Heart left ventricle (tissue), 16 donors: ENCODE measurements around the gene ASPDH. TPM values are rescaled to one million over a fixed set of nuclear protein-coding genes. Genes with fewer than 3 reads are reported as not detected.

Experiments
- ATAC-seq, 4 donors: fragments of 200-7000 bp; cut with Tn5 transposase; one replicate each; pipeline ENCODE4 v1.9.1; 2020 to 2022; ENCODE audit warnings: moderate library complexity in 4 of 4, mild to moderate bottlenecking in 3 of 4, moderate number of reproducible peaks in 1 of 4
- DNase-seq, 5 donors: peaks; one replicate each; pipeline ENCODE4 v3.0.0-alpha.2; 2020
- H3K27ac ChIP-seq, 12 donors: fragments of 200-600 bp; sonication (generic) in 4 of 12; one replicate each; pipeline versions ENCODE4 v1.5.0 to v1.8.0; 2016 to 2022; ENCODE audit warnings: mild to moderate bottlenecking in 2 of 12
- H3K27me3 ChIP-seq, 9 donors: fragments of 200-600 bp; sonication (generic) in 2 of 9; one replicate each; pipeline versions ENCODE4 v1.5.1 to v1.8.0; 2016 to 2022; ENCODE audit warnings: mild to moderate bottlenecking in 3 of 9
- H3K36me3 ChIP-seq, 9 donors: fragments of 200-600 bp; sonication (generic) in 2 of 9; one replicate each; pipeline versions ENCODE4 v1.5.0 to v1.8.0; 2018 to 2022; ENCODE audit warnings: mild to moderate bottlenecking in 2 of 9
- H3K4me1 ChIP-seq, 12 donors: fragments of 200-600 bp; sonication (generic) in 4 of 12; one replicate each; pipeline versions ENCODE4 v1.5.0 to v1.8.0; 2016 to 2022; ENCODE audit warnings: mild to moderate bottlenecking in 3 of 12
- H3K4me3 ChIP-seq, 12 donors: fragments of 200-600 bp; sonication (generic) in 4 of 12; one replicate each; pipeline versions ENCODE4 v1.5.0 to v1.8.0; 2017 to 2022; ENCODE audit warnings: mild to moderate bottlenecking in 9 of 12, moderate library complexity in 4 of 12
- H3K9me3 ChIP-seq, 12 donors: fragments of 200-600 bp; sonication (generic) in 4 of 12; one replicate each; pipeline versions ENCODE4 v1.5.0 to v1.8.0; 2016 to 2022; ENCODE audit warnings: mild to moderate bottlenecking in 1 of 12
- POLR2A ChIP-seq, 2 donors: fragments of 450-650 bp; IDR thresholded peaks; one replicate each; pipeline ENCODE4 v1.6.1; 2017; ENCODE audit warnings: antibody characterized with exemption in 2 of 2, mild to moderate bottlenecking in 2 of 2, moderate library complexity in 2 of 2
- WGBS, 4 donors: extraction: QIAGEN DNeasy Blood & Tissue Kit in 2 of 4; methylation state at CpG; one replicate each; pipeline versions ENCODE4 v1.1.5 to v1.1.7; 2013 to 2018; 5-methylcytosine and 5-hydroxymethylcytosine counted together
- intact Hi-C, 10 donors: fragments of 100-400 bp; cut with DNase I; formaldehyde crosslinking; loops; one replicate each; pipeline versions ENCODE4 v1.11.1 to v1.14.2; 2022
- polyA plus RNA-seq, 2 donors: library from polyadenylated mRNA; stranded (reverse); fragments of 200-250 nt; gene quantifications; one replicate each; pipeline ENCODE4 v1.2.3, GENCODE V29; 2013
- total RNA-seq, 9 donors: library from RNA; depleted of rRNA in 2 of 9; stranded (reverse); fragments of >200 nt in 2 of 9; fragmentation: NEBNext Ultra II Directional in 3 of 9; extraction: Animal tissue kit (Norgen Biotek cat#: 25700) in 3 of 9; gene quantifications; one replicate each; pipeline versions ENCODE4 v1.1.0 to v1.2.4, GENCODE V29; 2016 to 2023
- TF ChIP-seq, protein P1 (sequence below), 12 donors: fragments of 200-600 bp; sonication (generic) in 4 of 12; IDR thresholded peaks; one replicate each; pipeline versions ENCODE4 v1.5.0 to v1.8.0; 2018 to 2022; ENCODE audit warnings: antibody characterized with exemption in 12 of 12, mild to moderate bottlenecking in 5 of 12
- donor health status: ischemic (EF 13 %, LVEDD 7.1; RV severe dilation, severe dysfunction).
- donor health status: healthy with polysubstance abuse.
- donor health status: DM: no; HTN: yes; CAD: no.
- donor health status: DM: no; HTN: no; CAD: no.
- donor health status: ischemic (EF 25% LVEDD 6.9; RV normal size, moderate dysfunction).
- donor health status: ischemic (EF 25% LVEDD 5.7; RV mildly dilated, moderate dysfunction).
- donor health status: healthy.
- donor health status: DM: yes; HTN: yes; CAD: no.
- donor health status: ischemic (EF 35%, LVEDD 5.7; RV mildly dilated, moderate dysfunction).
- donor health status: nonischemic (EF 11% LVEDD 7.7; RV severe dilation, severe dysfunction).
- donor health status: DM: yes; HTN: yes; CAD: no.
- donor health status: PGD.
- donor health status: ischemic (EF 29% LVEDD 5.4; RV normal size, mild dysfunction).
- donor health status: nonischemic (EF 23%, LVEDD 6.1; RV moderate dilation, normal function).

Gene ASPDH
- total and polyA plus RNA-seq, 11 donors = not detected

- peaks cover 0 to 59% (median 44%) of the 10 kb centered on the region in 9 donors for H3K36me3 ChIP-seq
- no peaks in the 10 kb centered on the region for H3K9me3 ChIP-seq
- H3K27ac ChIP-seq = no peak overlapping the region
- peaks cover 7 to 30% (median 14%) of the 10 kb centered on the region in 12 donors for H3K4me1 ChIP-seq
- ATAC-seq (no peak), DNase-seq (peak in 1 of 5 donors; percentile 46)
- intact Hi-C loops = no loop called here
- TF ChIP-seq, protein P1, sequence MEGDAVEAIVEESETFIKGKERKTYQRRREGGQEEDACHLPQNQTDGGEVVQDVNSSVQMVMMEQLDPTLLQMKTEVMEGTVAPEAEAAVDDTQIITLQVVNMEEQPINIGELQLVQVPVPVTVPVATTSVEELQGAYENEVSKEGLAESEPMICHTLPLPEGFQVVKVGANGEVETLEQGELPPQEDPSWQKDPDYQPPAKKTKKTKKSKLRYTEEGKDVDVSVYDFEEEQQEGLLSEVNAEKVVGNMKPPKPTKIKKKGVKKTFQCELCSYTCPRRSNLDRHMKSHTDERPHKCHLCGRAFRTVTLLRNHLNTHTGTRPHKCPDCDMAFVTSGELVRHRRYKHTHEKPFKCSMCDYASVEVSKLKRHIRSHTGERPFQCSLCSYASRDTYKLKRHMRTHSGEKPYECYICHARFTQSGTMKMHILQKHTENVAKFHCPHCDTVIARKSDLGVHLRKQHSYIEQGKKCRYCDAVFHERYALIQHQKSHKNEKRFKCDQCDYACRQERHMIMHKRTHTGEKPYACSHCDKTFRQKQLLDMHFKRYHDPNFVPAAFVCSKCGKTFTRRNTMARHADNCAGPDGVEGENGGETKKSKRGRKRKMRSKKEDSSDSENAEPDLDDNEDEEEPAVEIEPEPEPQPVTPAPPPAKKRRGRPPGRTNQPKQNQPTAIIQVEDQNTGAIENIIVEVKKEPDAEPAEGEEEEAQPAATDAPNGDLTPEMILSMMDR (IDR thresholded peaks at IDR 0.05) = no peak
- no peak for TF ChIP-seq POLR2A (IDR thresholded peaks at IDR 0.05)
- H3K27me3 ChIP-seq = no peaks in the 10 kb centered on the region
- no peak overlapping the region for H3K4me3 ChIP-seq
- 90 to 96% (median 92%) methylated on average over 35 to 37 of the region's 37 CpGs for WGBS, 4 donors
Observed at GRCh38 chr19:50480281-50481111, 33.2 kb downstream of the ASPDH start.

DNA sequence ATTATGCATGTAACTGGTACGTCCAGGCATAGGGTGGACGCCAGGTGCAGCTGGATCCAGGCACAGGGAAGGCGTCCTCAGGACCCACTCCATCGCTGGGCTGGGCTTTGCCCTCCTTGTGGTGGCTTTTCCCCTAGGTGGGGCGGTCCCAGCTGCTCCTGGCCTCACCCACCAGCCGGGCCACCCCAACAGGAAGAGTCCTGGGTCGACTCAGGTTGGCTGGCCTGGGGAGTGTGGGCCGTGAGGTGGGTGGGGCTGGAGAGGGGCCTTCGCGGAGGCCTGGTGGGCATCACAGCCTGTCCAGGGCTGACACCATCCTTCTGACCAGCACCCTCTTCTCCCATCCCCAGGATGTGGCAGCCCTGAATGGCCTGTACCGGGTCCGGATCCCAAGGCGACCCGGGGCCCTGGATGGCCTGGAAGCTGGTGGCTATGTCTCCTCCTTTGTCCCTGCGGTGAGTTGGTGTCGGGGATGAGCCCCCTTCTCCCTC lies 33.9 kb downstream of the ASPDH start:
- Histone ChIP-seq H3K4me1 (peaks cover 7 to 30% (median 14%) of the 10 kb centered on the region in 12 donors), H3K36me3 (peaks cover 0 to 58% (median 44%) of the 10 kb centered on the region in 9 donors), H3K27ac (no peak overlapping the region), H3K4me3 (no peak overlapping the region), H3K9me3 (no peaks in the 10 kb centered on the region), H3K27me3 (no peaks in the 10 kb centered on the region)
- ATAC-seq = no peak
- 91 to 95% (median 95%) methylated on average over 13 to 16 of the region's 16 CpGs for WGBS, 4 donors
- TF ChIP-seq, protein P1 (IDR thresholded peaks at IDR 0.05) = no peak
- TF ChIP-seq POLR2A (IDR thresholded peaks at IDR 0.05) = no peak
- DNase-seq = peak in 1 of 5 donors; percentile 43
- intact Hi-C loops = loop anchor here in 2 of 10 donors (5.0 kb wide), 1 partner anchor 113 kb away; the partner anchor contains the start of gene NAPSA (in 2 of the 2)

DNA sequence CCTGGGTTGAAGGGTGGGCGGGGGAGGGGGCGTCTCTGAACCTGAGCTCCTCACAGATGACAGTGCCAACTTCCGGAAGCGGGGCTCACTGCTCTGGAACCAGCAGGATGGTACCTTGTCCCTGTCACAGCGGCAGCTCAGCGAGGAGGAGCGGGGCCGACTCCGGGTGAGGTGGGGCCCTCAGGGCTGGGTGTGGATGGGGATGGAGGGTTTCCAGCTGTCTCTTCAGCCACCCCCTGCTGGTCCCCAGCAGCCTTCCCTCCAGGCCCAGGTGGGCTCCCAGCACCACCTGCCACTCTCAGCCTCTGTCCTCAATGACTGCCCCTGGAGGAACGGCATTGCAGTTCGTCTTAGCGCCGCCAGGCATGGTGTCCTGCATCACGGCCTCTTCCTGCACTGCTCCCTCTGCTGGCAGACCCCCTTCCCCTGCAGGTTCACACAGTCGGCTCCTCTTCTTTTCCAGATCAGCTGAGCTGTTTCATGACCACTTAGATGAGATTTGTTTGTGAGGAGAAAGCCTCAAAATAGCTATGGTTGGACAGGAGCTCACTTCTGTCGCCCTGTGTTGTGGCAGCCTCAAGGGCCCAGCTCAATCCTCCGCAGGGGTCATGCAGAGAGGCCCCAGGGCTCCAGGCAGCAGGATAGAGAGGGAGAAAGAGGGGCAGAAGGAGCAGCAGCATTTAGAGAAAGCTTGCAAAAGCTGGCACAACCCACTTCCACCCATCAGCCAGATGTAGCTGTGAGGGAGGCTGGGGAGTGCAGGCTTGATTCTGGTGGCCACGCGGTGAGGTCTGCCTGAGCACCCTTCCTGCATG lies 34.6 kb downstream of the ASPDH start:
- WGBS, 4 donors = 77 to 82% (median 79%) methylated on average over 17 to 19 of the region's 19 CpGs
- Histone ChIP-seq H3K4me1 (peaks cover 7 to 30% (median 14%) of the 10 kb centered on the region in 12 donors), H3K36me3 (peaks cover 0 to 55% (median 43%) of the 10 kb centered on the region in 9 donors), H3K9me3 (no peaks in the 10 kb centered on the region), H3K4me3 (no peak overlapping the region), H3K27ac (no peak overlapping the region), H3K27me3 (no peaks in the 10 kb centered on the region)
- DNase-seq (peak in 1 of 5 donors; percentile 50), ATAC-seq (no peak)
- intact Hi-C loops = loop anchor here in 2 of 10 donors (5.0 kb wide), 1 partner anchor 112 kb away; the partner anchor contains the start of gene NAPSA (in 2 of the 2)
- TF ChIP-seq, protein P1 (IDR thresholded peaks at IDR 0.05) = peak; percentile 15 to 63 (median 44)
- TF ChIP-seq POLR2A (IDR thresholded peaks at IDR 0.05) = no peak
